SH-SY5Y (cell line): ENCODE results near the gene MYO1E.

ENCODE experiments used
- GATA2 ChIP-seq: IDR thresholded peaks from 2 replicates; pipeline ENCODE4 v1.6.1; 2011; ENCODE audit warnings: mild to moderate bottlenecking, low read depth, low read length
- GATA3 ChIP-seq: IDR thresholded peaks from 2 replicates; pipeline ENCODE4 v1.6.1; 2011; ENCODE audit warnings: low read depth, mild to moderate bottlenecking, low read length, moderate library complexity

MYO1E gene

GRCh38 chr15:59148153-59148833, 224.4 kb downstream of the MYO1E start:
- TF ChIP-seq GATA2 (no peak), GATA3 (no peak)

GRCh38 chr15:59147666-59148065, 225.0 kb downstream of the MYO1E start:
- TF ChIP-seq GATA3 (no peak), GATA2 (no peak)

GRCh38 chr15:59143281-59143680, 229.4 kb downstream of the MYO1E start:
- TF ChIP-seq GATA3 (no peak), GATA2 (no peak)

- TF ChIP-seq GATA2 (no peak), GATA3 (no peak)
Observed at GRCh38 chr15:59140422-59141226, 232.0 kb downstream of the MYO1E start.

GRCh38 chr15:59138243-59138642, 234.4 kb downstream of the MYO1E start:
- TF ChIP-seq GATA3 (no peak), GATA2 (no peak)

- TF ChIP-seq GATA2 (no peak), GATA3 (no peak)
Observed at GRCh38 chr15:59137566-59137965, 235.1 kb downstream of the MYO1E start.

- TF ChIP-seq GATA3 (no peak), GATA2 (no peak)
Observed at GRCh38 chr15:59133929-59134427, 238.7 kb downstream of the MYO1E start.

- no peak for TF ChIP-seq GATA3
- no peak for TF ChIP-seq GATA2
Observed at GRCh38 chr15:59131969-59132562, 240.6 kb downstream of the MYO1E start.

GRCh38 chr15:59131456-59131855, 241.2 kb downstream of the MYO1E start:
- TF ChIP-seq GATA3 (no peak), GATA2 (no peak)

GRCh38 chr15:59124261-59124660, 248.4 kb downstream of the MYO1E start:
- no peak for TF ChIP-seq GATA2
- no peak for TF ChIP-seq GATA3

- TF ChIP-seq GATA2 (no peak), GATA3 (no peak)
Observed at GRCh38 chr15:59120937-59121336, 251.7 kb downstream of the MYO1E start.

GRCh38 chr15:59119625-59120024, 253.0 kb downstream of the MYO1E start:
- no peak for TF ChIP-seq GATA3
- TF ChIP-seq GATA2: no peak

- TF ChIP-seq GATA3 (no peak), GATA2 (no peak)
Observed at GRCh38 chr15:59116771-59117170, 255.9 kb downstream of the MYO1E start.

- no peak for TF ChIP-seq GATA2
- no peak for TF ChIP-seq GATA3
Observed at GRCh38 chr15:59116141-59116540, 256.5 kb downstream of the MYO1E start.
